GM12875 (cell line): Measurements from ENCODE around the gene RELCH.

ENCODE experiments used
- H3K4me3 ChIP-seq: one replicate; pipeline ENCODE4 v1.5.1; 2011; ENCODE audit warnings: low read depth, low read length, control low read depth
- CTCF ChIP-seq: IDR thresholded peaks from 2 replicates; pipeline ENCODE4 v1.5.1; 2011; ENCODE audit warnings: low read depth, mild to moderate bottlenecking, control low read depth, inconsistent platforms, low read length, moderate library complexity, borderline replicate concordance; ENCODE audit not compliant: insufficient read depth

The RELCH gene

GRCh38 chr18:62258093-62258492 lies 71.0 kb downstream of the RELCH start:
- TF ChIP-seq CTCF: no peak
- H3K4me3 ChIP-seq: no peak overlapping the region

- no peak overlapping the region for H3K4me3 ChIP-seq
- no peak for TF ChIP-seq CTCF
These were observed 71.6 kb downstream of the RELCH start for GRCh38 chr18:62258616-62259015.

DNA sequence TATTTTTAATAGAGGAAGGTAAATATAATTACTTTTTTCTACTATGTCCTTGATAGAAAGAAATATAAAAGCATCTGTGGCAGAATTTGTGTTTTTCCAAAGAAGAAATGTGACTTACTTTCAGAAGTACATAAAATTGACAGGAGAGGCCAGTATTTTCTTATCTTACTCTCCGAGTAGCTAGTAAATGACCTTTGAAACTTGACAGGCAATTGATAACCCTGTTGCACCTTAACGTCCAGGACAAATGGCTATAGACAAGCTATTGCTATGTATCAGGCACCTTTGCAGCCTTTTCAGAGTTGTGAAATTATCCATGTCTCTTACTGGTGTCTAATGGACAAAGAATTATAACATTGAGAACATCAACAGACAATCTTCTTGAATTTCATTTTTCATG lies 75.0 kb downstream of the RELCH start:
- no peak overlapping the region for H3K4me3 ChIP-seq
- no peak for TF ChIP-seq CTCF

GRCh38 chr18:62264984-62265383 lies 77.9 kb downstream of the RELCH start:
- no peak overlapping the region for H3K4me3 ChIP-seq
- TF ChIP-seq CTCF: no peak

GRCh38 chr18:62277045-62277444 lies 90.0 kb downstream of the RELCH start:
- no peak for TF ChIP-seq CTCF
- H3K4me3 ChIP-seq: no peak overlapping the region

DNA sequence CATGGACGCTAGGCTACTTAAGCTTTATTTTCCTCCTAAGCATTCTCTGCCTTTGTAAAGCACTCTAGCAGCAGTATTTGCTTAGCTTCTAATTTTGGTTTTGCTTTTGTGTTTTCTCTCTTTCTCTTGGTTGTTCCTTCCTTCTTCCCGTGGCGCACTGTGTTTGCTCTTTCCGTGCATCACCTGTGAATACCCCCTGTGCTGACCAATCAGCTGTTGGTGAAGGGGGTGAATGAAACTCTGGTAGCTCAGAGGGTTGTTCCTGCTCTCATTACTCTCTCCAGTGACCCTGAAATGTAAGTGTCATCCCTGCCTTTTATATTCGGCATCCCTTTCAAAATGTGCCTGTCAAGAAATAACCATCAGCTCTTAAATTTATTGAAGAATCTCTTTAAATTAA lies 92.5 kb downstream of the RELCH start:
- no peak overlapping the region for H3K4me3 ChIP-seq
- TF ChIP-seq CTCF: no peak

DNA sequence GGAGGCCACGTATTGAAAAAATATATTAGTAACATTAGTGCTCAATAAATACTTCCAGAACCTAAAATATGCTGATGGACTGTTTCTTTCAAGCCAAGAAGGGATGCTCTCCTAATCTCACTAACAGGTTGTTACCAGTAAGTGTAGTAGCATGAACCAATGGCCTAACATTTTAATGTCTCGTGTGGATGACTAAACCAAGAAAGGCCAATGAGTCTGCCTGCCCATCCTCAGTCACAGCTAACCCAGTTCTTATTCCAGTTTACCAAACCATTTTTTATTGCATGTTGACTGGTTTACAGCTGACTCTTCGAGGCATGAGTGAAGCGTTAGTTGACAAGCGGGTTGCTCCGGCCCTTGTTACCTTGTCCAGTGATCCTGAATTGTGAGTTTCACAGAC lies 93.0 kb downstream of the RELCH start:
- H3K4me3 ChIP-seq: no peak overlapping the region
- TF ChIP-seq CTCF: no peak
